ENCODE data around the gene ATG4D.
"Not testable (repeated sequence)": the region's sequence is repeated elsewhere in the genome, so short reads cannot be mapped to it uniquely, and the experiment has no call there.

The ATG4D gene

GRCh38 chr19:10553087-10553667 lies 9.5 kb downstream of the ATG4D start:
- DNase-seq: peak; percentile 27 to 30

DNA sequence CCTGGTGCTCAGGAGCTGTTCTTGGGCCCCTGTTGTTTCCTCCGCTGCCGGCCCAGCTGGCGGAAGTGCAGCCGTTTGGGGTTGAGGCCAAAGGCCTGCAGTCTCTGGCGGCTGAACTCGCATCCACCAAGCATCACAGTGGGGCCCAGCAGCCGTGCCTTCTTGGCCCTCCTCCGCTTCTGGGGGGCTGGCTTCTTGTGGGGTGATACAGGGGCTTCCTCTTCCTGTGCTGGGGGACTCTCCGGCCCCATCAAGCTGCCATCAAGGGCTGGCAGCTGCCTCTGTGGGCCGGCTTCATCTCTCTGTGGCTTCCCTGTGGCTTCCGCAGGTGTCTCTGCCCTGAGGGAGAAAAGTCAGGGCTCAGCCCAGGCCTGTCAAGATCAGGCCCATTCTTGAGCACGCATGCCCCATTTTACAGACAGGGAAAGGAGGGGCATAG lies 10.3 kb downstream of the ATG4D start:
- peak; percentile 66 to 69 for DNase-seq

GRCh38 chr19:10554760-10555609 lies 11.3 kb downstream of the ATG4D start:
- peak in 1 of 2 experiments; percentile 37 for DNase-seq

DNA sequence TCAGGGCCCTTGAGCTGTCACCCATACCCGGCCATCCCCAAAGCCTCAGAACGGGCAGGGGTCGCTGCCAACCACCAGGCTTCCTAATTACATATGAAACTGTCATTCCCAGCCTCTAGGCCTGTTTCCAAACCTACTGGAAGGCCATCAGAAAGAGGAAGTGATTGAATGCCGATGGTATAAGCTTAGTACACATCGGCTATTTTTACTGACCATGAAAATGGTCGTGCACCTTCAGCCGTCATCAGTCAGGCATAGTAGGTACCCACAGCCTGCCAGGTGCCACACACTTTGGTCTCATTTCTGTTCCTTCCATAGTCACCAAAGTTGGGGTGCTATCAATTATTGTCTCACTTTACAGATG lies 11.9 kb downstream of the ATG4D start:
- DNase-seq: no peak

- no peak for DNase-seq
Measured at GRCh38 chr19:10557603-10558197, 14.0 kb downstream of the ATG4D start.

GRCh38 chr19:10560154-10560553 lies 16.4 kb downstream of the ATG4D start:
- no peak for DNase-seq

DNA sequence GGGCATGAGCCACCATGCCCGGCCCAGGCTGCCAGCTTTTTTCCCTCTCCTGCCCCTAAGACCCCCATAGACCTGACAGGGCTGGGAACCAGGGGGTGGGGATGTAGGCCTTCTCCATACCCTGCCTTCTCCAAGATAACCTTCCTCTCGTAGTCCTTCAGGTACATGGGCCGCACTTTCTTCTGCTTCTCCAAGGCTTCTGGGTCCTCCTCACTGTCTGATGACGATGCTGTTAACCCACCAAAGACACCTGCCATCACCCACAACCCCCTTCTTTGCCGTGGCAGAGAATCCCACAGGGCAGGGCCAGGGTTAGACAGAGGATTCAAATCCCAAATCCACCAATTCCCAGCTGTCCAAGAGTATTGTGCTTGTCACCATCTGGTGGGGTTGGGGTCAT lies 18.9 kb downstream of the ATG4D start:
- DNase-seq: no peak

- DNase-seq: peak; percentile 75 to 76
Measured at GRCh38 chr19:10565028-10565566, 21.4 kb downstream of the ATG4D start.

DNA sequence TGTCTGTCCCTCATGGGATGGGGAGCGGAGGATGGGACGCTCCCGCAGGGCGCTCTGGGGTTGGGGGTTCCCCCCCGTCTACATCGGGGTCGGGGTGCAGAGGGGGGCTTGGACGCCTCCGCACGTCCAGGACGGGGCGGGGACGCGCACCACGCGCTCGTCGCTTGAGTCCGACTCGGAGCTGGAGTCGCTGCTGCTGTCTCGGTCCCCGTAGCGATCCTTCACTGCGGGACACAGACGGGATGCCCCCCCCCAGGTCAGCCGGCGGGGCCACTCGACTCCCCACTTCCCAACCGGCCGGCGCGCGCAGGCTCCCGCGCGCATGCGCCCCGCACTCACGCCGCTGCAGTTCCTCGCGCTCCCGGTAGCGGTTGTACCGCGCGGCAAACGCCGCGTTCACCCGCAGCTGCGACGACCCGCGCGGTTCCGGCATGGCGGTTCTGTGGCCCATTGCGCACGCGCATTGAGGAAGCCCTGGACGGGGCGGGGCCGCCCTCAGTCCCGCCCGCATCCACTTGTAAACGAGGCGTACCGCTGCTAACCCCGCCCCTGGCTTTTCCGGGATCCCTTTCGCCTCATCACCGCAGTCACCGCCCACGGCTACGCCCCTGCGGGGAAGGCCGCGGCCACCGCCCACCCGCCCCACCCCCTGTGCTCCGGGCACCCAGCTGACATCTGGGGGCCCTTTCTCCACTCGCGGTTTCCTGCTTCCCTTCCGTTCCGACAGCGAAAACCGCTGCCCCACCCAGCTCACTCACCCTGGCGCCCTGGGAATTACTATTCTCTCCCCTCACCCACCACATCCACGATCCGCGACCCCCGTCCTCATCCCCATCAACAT lies 22.1 kb downstream of the ATG4D start, which contains the start of gene KRI1:
Gene KRI1, minus strand, starts transcription at position 444 of the 841 bp plus-strand sequence. Its CDS starts 11 bp downstream, at position 433.
- DNase-seq: peak; percentile 99 to 100

DNA sequence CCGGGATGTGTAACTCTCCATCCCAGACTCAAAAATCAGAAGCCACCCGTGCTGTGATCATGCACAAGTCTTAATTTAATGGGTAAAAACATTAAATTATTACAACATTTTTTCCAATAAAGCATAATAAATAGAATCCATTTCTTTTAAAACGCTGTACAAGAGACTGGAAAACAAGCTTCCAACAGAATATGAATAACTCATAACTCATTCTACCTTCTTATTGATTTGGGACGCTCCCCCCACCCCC lies 22.6 kb downstream of the ATG4D start:
- no peak for DNase-seq

GRCh38 chr19:10566658-10567410 lies 23.1 kb downstream of the ATG4D start:
- DNase-seq: peak; percentile 76 to 77

DNA sequence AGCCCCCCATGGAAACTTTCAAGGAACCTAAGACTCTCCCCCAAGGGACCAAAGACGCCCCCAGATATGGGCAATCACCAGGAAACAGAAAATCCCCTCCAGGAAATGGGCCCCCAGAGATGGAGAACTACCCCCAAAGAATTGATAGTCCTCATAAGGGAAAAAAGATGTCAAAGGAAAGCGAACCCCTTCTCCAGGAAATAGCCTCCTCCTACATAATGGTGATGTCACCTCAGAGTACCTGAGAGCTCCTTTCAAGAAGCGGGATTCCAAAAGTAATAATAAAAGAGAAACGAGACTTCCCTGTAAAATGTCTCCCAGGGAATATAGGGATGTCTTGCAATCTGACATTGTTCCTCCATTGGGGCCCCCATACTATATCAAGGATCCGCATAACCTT lies 24.0 kb downstream of the ATG4D start:
- no peak for DNase-seq

DNA sequence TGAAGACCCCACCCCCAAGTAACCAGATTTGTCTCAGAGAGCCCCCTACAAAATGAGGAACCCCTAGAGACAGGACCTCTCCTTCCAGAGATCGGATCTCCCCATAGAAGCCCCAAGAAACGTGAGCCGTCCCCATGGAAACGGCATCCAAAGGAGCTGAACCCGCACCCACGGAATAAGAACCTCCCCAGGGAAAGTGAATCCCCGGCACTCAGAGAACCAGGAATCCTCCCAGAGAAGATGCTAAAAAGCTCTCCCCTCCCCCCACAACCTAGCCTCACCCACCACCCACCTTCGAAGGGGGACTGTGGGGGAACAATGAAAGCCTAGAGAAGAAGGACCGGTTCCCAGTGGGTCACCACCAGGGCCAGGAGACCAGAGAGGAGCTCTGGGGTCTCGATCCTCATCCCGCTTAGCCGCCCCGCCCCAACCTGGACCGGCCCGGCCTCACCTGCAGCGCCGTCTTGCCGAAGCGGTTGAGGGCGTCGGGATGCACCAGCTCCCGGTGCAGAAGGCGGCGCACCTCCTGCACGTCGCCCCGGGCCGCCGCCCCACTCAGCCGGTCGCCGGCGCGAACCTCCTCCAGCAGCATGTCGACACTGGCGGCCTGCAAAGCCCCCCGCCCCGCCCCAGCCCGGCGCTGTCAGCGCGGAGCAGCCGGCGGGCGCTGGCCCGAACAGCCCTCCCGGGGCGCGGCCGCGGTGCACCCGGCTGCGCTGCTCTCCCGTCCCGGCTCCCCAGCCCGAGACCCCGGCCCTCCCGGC lies 24.5 kb downstream of the ATG4D start:
- peak; percentile 53 to 72 for DNase-seq

- peak; percentile 100 for DNase-seq
Measured at GRCh38 chr19:10568826-10569651, 25.3 kb downstream of the ATG4D start, which contains the start of gene CDKN2D. Gene CDKN2D (minus strand): TSS chr19:10568979. CDS start chr19:10568653, 326 bp downstream.

- not testable (repeated sequence) for DNase-seq
Measured at GRCh38 chr19:10573793-10574192, 30.1 kb downstream of the ATG4D start.

DNA sequence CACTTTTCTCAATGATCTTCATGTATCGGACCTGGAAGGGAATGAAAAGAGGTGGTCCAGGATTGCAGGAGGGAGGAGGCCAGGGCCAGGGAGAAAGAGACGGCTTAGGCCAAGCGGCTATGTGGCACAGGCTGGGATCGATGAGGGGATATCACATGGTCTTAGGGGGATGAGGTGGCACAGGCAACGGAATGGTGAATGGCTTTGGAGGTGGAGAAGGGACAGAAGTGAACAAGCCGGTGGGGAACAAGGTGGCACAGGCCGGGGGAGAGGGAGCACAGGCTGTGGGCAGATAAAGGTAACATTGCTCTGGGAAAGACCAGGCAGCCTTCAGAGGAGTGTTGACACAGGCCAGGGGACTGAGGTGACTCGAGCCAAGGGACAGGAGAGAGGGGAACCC lies 30.8 kb downstream of the ATG4D start:
- no peak for DNase-seq

GRCh38 chr19:10575011-10575716 lies 31.5 kb downstream of the ATG4D start:
- no peak for DNase-seq

DNA sequence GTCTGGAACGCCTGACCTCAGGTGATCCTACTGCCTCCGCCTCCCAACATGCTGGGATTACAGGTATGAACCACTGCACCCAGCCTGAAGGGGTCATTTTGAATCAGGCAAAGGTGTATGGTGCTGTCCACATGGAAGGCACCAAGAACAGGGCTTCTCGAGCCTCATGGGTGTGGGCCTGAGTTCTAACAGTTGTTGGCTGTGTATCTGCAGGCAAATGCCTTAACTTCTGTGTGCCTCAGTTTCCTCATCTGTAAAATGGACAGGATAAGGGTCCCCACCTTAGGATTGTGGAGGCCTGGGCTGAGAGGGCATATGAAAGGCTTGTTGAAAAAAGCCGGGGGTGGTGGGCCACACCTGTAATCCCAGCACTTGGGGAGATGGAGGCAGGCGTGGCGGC lies 34.2 kb downstream of the ATG4D start:
- DNase-seq: no peak

DNA sequence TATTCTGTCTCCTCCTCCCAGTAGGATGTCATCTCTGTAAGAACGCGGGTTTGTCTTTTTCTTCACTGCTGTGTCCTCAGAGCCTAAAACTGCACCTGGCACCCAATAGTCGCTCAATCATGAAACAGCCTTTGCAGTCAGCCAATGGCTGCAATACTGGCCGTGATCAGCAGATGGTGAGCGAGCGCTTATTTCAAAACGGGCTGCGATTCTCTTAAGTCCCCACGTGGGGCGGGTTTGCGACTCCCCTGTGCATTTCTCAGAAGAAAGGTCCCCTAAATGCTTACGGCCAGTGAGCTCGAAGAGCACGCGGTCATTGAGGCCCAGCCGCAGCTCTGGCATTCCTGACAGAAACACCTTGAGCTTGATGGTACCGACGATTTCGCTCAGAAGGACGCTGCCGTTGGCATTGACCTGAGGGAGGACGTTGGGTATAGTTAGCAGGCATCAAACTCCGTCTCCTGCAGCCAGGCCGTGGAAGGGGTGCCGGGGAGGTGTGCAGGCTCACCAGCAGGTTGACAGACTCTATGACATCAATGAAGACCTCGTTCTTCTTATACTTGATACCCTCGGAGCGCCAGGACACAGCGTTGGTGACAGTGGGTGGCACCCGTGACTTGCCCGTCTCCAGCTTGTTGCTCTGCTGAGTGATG lies 37.4 kb downstream of the ATG4D start:
- peak; percentile 94 to 96 for DNase-seq

All from activated T-cell treated with anti-CD3 and anti-CD28 coated beads, Interleukin-2, amount 50 U/mL, for 48 hours (primary cell).